RCC 7860 (cell line): ENCODE results near the gene CDCA7.
"Not testable (repeated sequence)": the region's sequence is repeated elsewhere in the genome, so short reads cannot be mapped to it uniquely, and the experiment has no call there.

Experiments
- DNase-seq: peaks from one replicate; pipeline ENCODE4 v3.0.0-alpha.2; 2015; ENCODE audit warnings: low spot score
- FAIRE-seq: peaks from 2 replicates; lab custom pipeline; 2012; peaks lifted over from hg19 to GRCh38; lab: Jason Lieb, UNC

The CDCA7 gene

DNA sequence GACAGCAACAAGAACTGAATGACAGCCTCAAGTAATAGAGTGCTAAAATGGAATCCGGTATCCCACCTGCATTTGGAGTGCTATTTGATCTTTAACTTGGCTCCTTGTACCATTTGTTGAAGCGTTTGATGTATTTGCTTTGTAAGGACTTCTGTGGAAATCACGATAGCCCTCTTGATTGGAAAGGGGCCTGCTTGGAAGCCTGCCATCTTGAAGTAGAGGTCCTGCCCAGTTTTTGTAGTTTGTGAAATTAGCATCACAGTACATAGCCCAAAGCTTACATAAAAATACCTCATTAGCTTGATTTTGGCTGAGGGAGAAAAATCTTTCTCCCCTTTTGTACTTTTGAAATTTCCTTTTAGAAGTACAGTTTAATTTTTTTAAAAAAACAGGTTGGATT is 2.7 kb downstream of the CDCA7 start:
- DNase-seq (no peak), FAIRE-seq (no peak)

DNA sequence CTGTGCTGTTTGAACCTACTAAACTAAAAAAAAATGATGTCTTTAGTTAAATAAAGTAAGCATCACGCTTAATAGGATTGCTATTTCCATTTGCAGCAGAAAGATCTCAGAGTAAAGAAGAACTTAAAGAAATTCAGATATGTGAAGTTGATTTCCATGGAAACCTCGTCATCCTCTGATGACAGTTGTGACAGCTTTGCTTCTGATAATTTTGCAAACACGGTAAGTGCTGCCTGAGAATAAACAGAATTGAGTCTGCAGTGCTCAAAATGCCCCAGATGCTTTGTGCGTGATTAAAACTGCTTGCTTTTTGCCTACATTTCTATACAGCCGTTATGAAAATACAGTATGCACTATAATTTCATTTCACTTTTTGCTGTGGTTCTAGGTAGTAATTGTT is 3.9 kb downstream of the CDCA7 start:
- FAIRE-seq (no peak), DNase-seq (no peak)

DNA sequence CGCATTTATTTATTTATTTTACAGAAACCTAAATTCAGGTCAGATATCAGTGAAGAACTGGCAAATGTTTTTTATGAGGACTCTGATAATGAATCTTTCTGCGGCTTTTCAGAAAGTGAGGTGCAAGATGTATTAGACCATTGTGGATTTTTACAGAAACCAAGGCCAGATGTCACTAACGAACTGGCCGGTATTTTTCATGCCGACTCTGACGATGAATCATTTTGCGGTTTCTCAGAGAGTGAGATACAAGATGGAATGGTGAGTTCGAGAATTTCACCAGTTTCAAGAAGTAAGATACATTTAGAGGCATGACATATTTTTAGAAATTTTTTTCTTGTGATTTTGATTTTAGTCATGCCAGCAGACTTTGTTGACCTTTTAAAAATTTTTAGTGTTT is 4.6 kb downstream of the CDCA7 start:
- DNase-seq: no peak
- FAIRE-seq: no peak

- no peak for FAIRE-seq
- DNase-seq: no peak
Measured at GRCh38 chr2:173370198-173370597, 15.5 kb downstream of the CDCA7 start.

DNA sequence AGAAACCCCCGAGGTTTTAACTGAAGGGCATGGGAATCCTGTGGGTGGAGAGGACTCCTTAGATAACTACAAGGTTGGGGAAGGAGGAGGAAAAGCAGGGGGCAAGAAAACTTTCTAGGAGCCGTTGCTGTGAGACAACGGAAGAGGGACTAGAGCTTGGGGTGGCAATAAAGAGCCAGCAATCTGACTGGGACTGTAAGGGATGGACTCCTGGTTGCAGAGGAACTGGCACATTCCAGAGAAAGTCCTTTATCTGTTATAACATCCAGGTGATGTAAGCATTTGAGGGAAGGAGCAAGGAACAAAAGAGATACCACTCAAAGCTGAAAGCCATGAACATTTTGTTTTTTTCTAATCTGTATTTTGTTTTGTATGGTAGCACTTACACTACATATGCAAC is 16.4 kb downstream of the CDCA7 start:
- DNase-seq: no peak
- no peak for FAIRE-seq

DNA sequence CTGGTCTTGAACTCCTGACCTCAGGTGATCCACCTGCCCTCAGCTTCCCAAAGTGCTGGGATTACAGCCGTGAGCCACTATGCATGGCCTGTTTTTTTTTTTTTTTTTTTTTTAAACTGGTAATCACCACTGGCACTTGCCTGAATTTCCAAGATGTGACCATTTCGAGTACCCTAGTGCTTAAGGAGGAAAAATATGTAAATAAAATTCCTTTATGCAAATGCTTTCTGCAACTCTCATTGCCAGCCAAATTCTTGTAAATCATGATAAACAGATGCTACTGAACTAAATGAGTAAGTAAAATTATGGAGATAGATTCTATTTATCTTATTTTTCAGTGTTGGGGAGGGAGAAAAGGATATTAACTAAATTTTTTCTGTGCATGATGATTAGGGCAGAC is 18.6 kb downstream of the CDCA7 start:
- FAIRE-seq (no peak), DNase-seq (no peak)

DNA sequence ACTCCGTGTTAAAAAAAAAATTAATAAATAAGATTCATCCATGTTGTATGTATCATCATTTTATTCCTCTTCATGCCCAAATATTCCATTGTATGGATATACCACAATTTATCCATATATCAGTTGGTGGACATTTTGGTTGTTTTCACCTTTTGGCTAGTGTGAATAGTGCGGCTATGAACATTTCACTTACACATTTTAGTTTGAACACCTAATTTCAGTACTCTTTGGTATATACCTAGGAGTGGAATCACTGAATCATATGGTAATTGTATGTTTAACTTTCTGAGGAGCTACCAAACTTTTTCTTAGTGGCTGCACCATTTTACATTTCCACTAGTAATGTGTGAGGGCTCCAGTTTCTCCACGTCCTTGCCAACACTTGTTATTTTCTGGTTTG is 20.0 kb downstream of the CDCA7 start:
- FAIRE-seq: no peak

DNA sequence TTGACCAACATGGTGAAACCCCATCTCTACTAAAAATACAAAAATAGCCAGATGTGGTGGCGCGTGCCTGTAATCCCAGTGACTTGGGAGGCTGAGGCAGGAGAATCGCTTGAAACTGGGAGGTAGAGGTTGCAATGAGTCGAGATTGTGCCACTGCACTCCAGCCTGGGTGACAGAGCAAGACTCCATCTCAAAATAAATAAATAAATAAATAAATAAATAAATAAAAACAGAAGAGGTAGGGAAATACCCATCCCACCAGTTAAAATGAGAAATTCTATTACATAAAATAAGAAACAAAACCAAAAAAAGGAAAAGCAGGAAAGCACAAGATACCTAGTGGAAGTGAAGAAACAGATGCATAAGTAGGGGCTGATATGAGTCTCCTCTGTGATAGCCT is 30.9 kb downstream of the CDCA7 start:
- DNase-seq, FAIRE-seq: not testable (repeated sequence)

More for the DNA sequence above, 20.0 kb downstream of the CDCA7 start:
- no peak for DNase-seq

GRCh38 chr2:173386021-173386737 is 31.5 kb downstream of the CDCA7 start:
- FAIRE-seq (no peak), DNase-seq (no peak)

- DNase-seq (no peak), FAIRE-seq (no peak)
Measured at GRCh38 chr2:173386738-173387065, 32.0 kb downstream of the CDCA7 start.

DNA sequence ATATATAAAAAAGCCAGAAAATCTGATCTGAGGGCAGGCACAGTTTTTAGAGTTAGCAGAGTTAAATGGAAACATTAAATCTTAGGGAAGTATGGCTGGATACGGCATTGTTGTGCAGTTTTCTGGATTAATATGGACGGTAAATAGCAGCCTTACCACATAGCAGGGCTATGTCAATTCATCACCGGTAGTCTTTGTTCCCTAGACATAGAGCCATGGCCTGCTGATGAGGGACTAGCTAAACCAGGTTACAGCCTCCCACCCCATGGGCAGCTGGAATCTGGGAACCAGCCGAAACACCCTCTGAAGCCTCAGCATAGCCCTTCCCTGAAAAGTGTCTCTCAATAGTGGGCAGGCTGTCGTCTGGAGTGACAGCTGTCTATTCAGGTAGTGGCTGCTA is 32.4 kb downstream of the CDCA7 start:
- FAIRE-seq: no peak
- DNase-seq: no peak

GRCh38 chr2:173387660-173388059 is 33.0 kb downstream of the CDCA7 start:
- FAIRE-seq (no peak), DNase-seq (no peak)

- FAIRE-seq: no peak
- DNase-seq: no peak
Measured at GRCh38 chr2:173388795-173389194, 34.1 kb downstream of the CDCA7 start.

DNA sequence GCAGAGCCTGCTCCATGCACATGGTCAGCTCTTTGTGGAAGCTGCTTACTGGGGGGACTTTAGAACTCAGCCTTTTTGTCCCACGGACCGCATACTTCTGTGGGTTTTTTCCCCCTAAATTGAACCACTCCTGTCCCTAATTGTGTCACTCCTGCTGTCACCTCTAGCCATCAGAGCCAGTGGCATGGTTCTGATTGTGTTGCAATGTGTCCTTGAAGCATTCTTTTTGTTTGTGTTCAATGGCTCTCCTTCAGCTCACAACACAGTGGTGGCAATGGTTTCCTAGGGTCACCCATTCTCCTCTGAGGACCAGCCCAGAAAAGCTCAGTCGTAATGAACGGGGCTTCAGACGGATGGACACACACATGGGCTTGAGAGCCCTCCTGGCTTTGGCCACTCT is 35.4 kb downstream of the CDCA7 start:
- no peak for DNase-seq
- no peak for FAIRE-seq

GRCh38 chr2:173392731-173393130 is 38.1 kb downstream of the CDCA7 start:
- DNase-seq (no peak), FAIRE-seq (no peak)

DNA sequence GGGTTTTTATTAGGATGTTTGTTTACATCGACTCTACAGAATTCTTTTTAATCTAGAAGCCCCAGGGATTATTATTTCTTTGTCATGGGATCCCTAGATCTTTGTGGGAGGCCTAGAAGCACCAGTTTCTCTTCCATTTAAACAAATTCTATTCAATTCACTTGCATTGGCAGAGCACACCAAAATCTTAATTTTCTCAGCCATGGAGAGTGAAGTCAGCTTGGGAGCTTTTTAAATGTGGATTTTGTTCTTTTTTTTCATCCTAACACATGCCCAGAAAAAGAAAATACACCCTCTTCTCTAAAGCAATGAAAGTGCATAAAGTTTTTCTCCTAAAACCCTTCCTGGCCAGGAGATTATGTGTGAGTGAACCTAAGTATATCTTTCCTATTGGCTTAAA is 38.5 kb downstream of the CDCA7 start:
- FAIRE-seq: no peak
- no peak for DNase-seq

- no peak for DNase-seq
- no peak for FAIRE-seq
Measured at GRCh38 chr2:173393636-173394035, 39.0 kb downstream of the CDCA7 start.

DNA sequence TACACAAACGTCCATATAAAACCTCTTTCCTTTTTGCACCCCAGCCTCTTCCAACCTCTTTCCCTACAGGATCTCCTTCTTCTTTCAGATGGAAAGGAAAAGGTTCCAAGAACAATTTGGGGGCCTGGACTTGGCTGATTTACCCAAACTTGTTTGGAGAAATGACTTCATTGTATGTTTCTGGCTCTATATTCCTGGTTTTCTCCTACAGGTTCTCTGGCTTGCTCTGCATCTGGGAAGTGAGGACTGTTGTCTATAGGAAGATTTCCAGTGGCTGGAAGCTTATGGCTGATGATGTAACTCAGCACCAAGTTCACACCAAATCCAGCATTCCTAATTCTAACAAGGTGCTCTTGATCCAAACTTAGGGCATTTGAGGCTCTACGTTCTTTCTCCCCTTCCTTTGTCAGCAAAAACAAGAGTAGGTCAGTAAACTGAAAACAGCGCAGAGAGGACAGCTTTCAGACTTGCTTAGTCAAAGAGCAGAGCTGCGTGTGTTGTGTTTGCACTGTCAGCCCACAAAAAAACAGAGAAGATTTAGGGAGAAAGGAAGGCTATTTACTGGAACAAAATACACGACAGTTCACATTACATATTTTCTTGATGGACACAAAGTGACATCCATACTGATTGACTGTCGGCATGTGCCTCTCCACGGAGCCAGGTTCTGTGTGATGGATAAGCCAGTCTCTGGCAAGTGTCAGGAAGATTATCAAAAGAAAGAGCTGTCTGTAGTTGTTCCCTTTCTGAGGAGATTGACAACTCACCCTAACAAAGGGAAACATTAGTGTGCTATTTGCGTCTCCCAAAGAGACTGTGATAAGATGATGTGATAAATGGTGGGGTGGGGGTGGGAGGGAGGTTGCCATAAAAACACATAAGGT is 39.7 kb downstream of the CDCA7 start:
- DNase-seq: no peak

DNA sequence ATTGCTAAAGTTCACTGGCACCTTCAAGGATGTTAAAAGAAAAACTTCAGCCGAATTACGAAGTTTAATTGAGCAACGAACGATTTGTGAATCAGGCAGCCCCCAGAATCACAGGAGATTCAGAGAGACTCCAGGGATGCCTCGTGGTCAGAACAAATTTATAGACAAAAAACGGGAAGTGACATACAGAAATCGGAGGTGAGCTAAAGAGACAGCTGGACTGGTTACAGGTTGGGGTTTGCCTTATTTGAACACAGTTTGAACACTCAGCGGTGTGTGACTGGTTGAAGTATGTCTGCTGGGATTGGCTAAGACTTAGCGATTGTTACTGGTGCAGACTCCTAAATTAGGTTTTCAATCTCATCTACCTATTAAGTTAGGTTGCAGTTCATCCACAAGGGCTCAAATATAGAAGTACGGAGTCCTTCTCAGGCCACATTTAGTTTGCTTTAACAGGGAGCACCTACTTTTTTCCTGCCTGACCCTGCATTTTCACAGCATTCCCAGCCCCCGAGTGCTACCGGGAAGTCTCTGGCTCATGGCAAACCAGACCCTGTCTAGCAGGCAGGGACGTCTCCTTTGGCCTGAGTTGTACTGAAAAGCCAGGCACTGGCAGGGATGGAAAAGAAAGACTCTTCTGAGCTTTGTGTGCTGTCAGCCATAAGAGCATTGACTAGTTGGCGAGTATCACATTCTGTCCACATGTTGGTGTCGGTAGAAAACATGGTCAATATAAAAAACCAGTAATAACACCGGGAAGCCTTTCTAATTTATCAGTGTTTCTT is 41.1 kb downstream of the CDCA7 start:
- DNase-seq (no peak), FAIRE-seq (no peak)

More for the DNA sequence above, 39.7 kb downstream of the CDCA7 start:
- FAIRE-seq: no peak

- DNase-seq: no peak
- FAIRE-seq: no peak
Measured at GRCh38 chr2:173397539-173397938, 42.9 kb downstream of the CDCA7 start.

DNA sequence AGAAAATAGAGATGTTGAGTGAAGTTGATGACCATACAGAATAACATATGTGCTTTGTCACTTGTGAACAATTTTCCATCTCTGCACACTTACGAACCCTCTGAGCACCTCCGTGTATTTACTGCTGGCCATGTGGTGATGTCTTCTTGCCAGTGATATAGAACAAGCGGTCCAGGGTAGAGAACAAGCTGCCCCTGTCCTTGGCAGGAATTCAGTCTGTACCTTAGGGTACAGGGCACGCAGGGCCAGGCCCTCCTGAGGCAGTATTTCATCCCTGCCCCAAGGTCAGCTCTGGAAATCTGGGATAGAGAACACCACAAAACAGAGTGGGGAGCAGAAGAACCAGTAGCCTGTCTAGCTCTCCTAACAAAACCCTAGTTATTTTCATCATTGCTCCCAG is 44.6 kb downstream of the CDCA7 start:
- FAIRE-seq: no peak

DNA sequence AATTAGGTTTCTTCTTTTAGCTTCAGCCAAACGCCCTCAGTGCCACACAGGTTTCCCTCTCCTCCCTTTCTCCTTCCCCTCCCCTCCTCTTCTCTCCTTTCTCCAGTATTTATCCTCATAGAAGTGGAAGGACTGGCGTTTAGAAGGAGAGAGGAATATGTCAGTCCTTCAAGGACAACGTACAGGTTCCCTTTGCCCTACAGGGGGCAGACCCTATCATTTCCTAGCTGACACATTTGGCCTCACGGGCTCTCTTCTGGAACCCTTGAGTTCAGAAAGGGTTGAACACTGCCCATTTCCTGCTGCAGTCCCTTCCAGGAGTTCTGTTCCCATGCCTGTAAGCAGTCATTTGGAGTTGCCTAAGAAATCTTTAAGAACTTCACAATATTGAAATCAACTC is 46.1 kb downstream of the CDCA7 start:
- DNase-seq (peak; percentile 46), FAIRE-seq (no peak)

More for the DNA sequence above, 44.6 kb downstream of the CDCA7 start:
- DNase-seq: no peak
